ENCODE results near the gene FOXS1.

Gene FOXS1

GRCh38 chr20:31862506-31862905, 17.1 kb upstream of the FOXS1 start:
- Histone ChIP-seq H3K36me3 (ENCODE audit: control insufficient read depth, low read length) (no peaks in the 10 kb centered on the region), H3K27me3 (ENCODE audit: control insufficient read depth, low read length) (peaks cover 44% of the 10 kb centered on the region), H3K27ac (ENCODE audit: low read depth, low read length) (no peak overlapping the region), H3K9me3 (ENCODE audit: control insufficient read depth, insufficient read depth, low read length) (no peaks in the 10 kb centered on the region), H3K4me2 (ENCODE audit: low read length) (no peak overlapping the region), H3F3A (ENCODE audit: control insufficient read depth, insufficient read depth) (no peaks in the 10 kb centered on the region), H3K9me2 (replicated peaks; ENCODE audit: control insufficient read depth, low read length) (no peaks in the 10 kb centered on the region), H4K20me1 (ENCODE audit: control insufficient read depth, insufficient read depth, low read depth, low read length) (no peaks in the 10 kb centered on the region), H3K79me2 (ENCODE audit: control insufficient read depth, low read length) (no peaks in the 10 kb centered on the region), H3K4me3 (ENCODE audit: low read length) (no peak overlapping the region), H3K4me1 (ENCODE audit: control insufficient read depth, low read length) (peaks cover 7% of the 10 kb centered on the region)
- TF ChIP-seq CTCF (IDR thresholded peaks at IDR 0.05; ENCODE audit: low read depth, low read length, poor library complexity, severe bottlenecking), result no peak
- no peak for TF ChIP-seq EZH2phosphoT487 (IDR thresholded peaks at IDR 0.05; ENCODE audit: borderline replicate concordance, low read length)

GRCh38 chr20:31862157-31862470, 16.7 kb upstream of the FOXS1 start:
- H3K27ac ChIP-seq (ENCODE audit: low read depth, low read length), result no peak overlapping the region
- H3K79me2 ChIP-seq (ENCODE audit: control insufficient read depth, low read length), result no peaks in the 10 kb centered on the region
- no peaks in the 10 kb centered on the region for H3F3A ChIP-seq (ENCODE audit: control insufficient read depth, insufficient read depth)
- no peak for TF ChIP-seq CTCF (IDR thresholded peaks at IDR 0.05; ENCODE audit: low read depth, low read length, poor library complexity, severe bottlenecking)
- no peak for TF ChIP-seq EZH2phosphoT487 (IDR thresholded peaks at IDR 0.05; ENCODE audit: borderline replicate concordance, low read length)
- H3K4me1 ChIP-seq (ENCODE audit: control insufficient read depth, low read length), result peaks cover 7% of the 10 kb centered on the region
- H4K20me1 ChIP-seq (ENCODE audit: control insufficient read depth, insufficient read depth, low read depth, low read length), result no peaks in the 10 kb centered on the region
- H3K27me3 ChIP-seq (ENCODE audit: control insufficient read depth, low read length), result peaks cover 43% of the 10 kb centered on the region
- no peaks in the 10 kb centered on the region for H3K9me2 ChIP-seq (replicated peaks; ENCODE audit: control insufficient read depth, low read length)
- no peaks in the 10 kb centered on the region for H3K9me3 ChIP-seq (ENCODE audit: control insufficient read depth, insufficient read depth, low read length)
- no peaks in the 10 kb centered on the region for H3K36me3 ChIP-seq (ENCODE audit: control insufficient read depth, low read length)
- no peak overlapping the region for H3K4me3 ChIP-seq (ENCODE audit: low read length)
- H3K4me2 ChIP-seq (ENCODE audit: low read length), result no peak overlapping the region

DNA sequence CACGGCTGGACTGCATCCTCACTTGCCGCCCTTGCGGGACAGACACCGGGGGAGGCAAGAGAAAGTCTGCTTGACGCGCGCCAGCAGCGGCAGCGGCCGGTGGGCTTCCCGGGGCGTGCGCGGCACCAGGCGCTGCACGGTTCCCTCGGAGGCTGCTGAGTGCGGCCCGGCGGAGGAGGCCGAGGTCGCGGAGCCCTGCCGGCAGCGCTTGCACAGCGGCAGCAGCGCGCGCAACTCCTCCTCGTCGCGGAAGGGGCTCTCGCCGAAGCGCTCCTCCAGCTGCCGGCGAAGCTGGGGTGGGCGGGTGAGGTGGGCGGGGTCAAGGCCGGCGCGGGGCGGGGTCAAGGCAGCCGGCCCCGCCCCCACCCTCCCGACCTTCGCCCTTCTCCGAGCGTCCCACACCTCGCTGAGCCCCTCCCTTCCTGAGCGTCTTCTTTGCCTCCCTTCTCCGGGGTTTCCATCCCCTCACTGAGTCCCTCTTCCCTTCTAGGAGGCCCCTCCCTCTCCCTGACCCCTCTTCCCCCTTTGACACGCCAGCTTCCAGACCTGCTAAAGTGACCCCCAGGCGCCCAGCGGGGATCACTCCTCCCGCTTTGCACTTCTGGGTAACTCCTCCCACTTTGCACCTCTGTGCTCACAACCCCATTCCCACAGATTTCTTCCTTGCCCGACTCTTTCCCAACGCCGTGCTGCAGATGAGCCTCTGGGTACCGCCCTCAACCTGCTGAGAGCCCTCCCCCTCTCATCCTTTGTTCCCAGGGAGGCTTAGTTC, 16.2 kb upstream of the FOXS1 start:
- H3K36me3 ChIP-seq (ENCODE audit: control insufficient read depth, low read length), result no peaks in the 10 kb centered on the region
- H3K9me2 ChIP-seq (replicated peaks; ENCODE audit: control insufficient read depth, low read length), result no peaks in the 10 kb centered on the region
- TF ChIP-seq CTCF (IDR thresholded peaks at IDR 0.05; ENCODE audit: low read depth, low read length, poor library complexity, severe bottlenecking), result no peak
- no peak; the same call in 1 of the 2 replicates for TF ChIP-seq EZH2phosphoT487 (IDR thresholded peaks at IDR 0.05; ENCODE audit: borderline replicate concordance, low read length)
- H3K4me2 ChIP-seq (ENCODE audit: low read length), result peak overlapping the region; percentile 94
- no peaks in the 10 kb centered on the region for H3F3A ChIP-seq (ENCODE audit: control insufficient read depth, insufficient read depth)
- no peaks in the 10 kb centered on the region for H3K9me3 ChIP-seq (ENCODE audit: control insufficient read depth, insufficient read depth, low read length)
- H3K79me2 ChIP-seq (ENCODE audit: control insufficient read depth, low read length), result no peaks in the 10 kb centered on the region
- H3K27ac ChIP-seq (ENCODE audit: low read depth, low read length), result no peak overlapping the region
- H3K4me3 ChIP-seq (ENCODE audit: low read length), result peak overlapping the region; percentile 76
- no peaks in the 10 kb centered on the region for H4K20me1 ChIP-seq (ENCODE audit: control insufficient read depth, insufficient read depth, low read depth, low read length)
- peaks cover 7% of the 10 kb centered on the region for H3K4me1 ChIP-seq (ENCODE audit: control insufficient read depth, low read length)
- H3K27me3 ChIP-seq (ENCODE audit: control insufficient read depth, low read length), result peaks cover 42% of the 10 kb centered on the region
